GM12891 (cell line): ENCODE data around the gene SCYL2.
"Not testable (repeated sequence)": the region's sequence is repeated elsewhere in the genome, so short reads cannot be mapped to it uniquely, and the experiment has no call there.

Experiments used
- PAX5 ChIP-seq: IDR thresholded peaks from 2 replicates; pipeline ENCODE4 v1.6.1; 2011; ENCODE audit warnings: low read length, moderate library complexity, mild to moderate bottlenecking; ENCODE audit not compliant: insufficient read depth, severe bottlenecking
- POLR2A ChIP-seq: IDR thresholded peaks from 2 replicates; pipeline ENCODE4 v1.6.1; 2011; ENCODE audit warnings: low read depth, low read length, control low read depth
- POLR2AphosphoS5 ChIP-seq: IDR thresholded peaks from 2 replicates; pipeline ENCODE4 v1.6.1; 2011; ENCODE audit warnings: low read depth, low read length, control low read depth
- POU2F2 ChIP-seq: IDR thresholded peaks from 2 replicates; pipeline ENCODE4 v1.6.1; 2011; ENCODE audit warnings: low read depth, mild to moderate bottlenecking, control low read depth, low read length, moderate library complexity
- SPI1 ChIP-seq: IDR thresholded peaks from 2 replicates; pipeline ENCODE4 v1.6.1; 2011; ENCODE audit warnings: low read depth, low read length, control low read depth
- TAF1 ChIP-seq: IDR thresholded peaks from 2 replicates; pipeline ENCODE4 v1.6.1; 2011; ENCODE audit warnings: low read depth, low read length, control low read depth

GRCh38 chr12:100231873-100232272 lies 35.1 kb upstream of the SCYL2 start:
- TF ChIP-seq SPI1, POLR2AphosphoS5, POLR2A, TAF1, PAX5, POU2F2: not testable (repeated sequence)
